ENCODE measurements around the gene CACNB1.

Gene CACNB1

DNA sequence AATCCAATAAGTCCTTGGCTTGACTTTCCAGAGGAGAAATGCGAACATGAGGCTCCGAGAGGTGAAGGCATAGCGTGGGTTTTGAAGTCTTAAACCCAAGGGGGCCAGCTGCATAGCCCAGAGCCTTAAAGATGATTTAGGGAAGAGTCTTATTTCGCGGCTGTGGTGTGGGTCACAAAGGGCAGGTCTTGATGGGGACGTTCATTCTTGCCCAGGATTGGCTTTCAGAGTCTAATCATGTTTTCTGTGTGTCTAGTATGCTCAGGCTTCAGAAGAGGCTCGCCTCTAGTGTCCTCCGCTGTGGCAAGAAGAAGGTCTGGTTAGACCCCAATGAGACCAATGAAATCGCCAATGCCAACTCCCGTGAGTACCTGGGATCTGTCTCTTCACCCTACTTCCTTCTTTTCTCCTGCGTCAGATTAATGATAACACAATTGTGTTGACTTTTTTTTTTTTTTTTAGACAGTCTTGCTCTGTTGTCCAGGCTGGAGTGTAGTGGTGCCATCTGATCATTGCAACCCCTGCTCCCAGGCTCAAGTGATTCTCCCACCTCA, 3.6 kb upstream of the CACNB1 start:
- DNase-seq (ENCODE audit: low read depth): no peak

DNA sequence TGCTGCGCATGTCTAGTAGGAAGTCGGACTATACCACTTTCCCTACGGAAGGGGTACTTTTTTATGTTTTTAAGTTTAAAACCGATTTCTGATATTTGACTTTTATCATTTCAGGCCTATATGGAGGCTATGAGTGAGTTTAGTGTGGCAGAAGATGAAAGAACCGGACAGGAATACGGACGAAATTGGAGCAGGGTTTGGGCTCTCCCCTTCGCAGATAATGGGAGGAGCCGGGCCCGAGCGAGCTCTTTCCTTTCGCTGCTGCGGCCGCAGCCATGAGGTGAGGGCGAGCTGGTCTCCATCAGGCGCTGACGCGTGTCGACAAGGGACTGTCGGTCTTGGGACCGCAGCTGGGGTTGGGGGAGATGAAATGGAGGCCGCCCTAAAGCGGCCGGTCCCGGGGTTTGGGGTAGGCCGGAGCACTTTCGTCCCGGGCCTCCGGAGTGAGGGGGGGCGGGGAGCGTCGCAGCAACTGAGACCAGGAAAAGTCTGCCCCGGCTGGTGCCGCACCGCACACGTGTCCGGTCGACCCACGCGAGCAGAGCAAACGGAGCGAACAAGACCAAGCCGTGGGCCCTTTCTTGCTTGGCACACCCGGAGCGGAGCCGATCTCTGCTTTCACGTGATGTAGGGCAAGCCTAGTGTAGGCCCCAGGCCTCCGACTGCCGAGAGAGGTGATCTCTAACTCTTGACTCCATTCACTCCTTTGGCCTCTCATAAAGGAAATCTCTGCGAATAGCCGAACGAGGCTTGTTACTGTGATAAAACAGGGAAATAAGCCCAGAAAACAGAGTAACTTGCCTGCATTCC, 2.8 kb upstream of the CACNB1 start, which contains the start of gene RPL19:
Gene RPL19, plus strand, starts transcription at position 214 of the 810 bp plus-strand sequence. Its CDS starts 62 bp downstream, at position 276.
- DNase-seq (ENCODE audit: low read depth): peak; percentile 68

DNA sequence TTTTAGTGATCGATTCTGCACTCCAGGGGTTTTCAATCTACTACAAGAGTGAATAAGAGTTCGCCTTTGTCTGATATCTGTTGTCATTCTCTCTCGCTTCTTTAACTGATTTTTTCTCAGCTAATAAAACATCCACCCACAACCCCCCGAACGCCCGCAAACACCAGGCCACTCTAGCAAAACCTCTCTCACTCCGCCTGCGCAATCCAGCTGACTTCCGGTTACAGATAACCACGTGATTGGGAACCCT, 2.3 kb upstream of the CACNB1 start:
- peak; percentile 79 for DNase-seq (ENCODE audit: low read depth)

DNA sequence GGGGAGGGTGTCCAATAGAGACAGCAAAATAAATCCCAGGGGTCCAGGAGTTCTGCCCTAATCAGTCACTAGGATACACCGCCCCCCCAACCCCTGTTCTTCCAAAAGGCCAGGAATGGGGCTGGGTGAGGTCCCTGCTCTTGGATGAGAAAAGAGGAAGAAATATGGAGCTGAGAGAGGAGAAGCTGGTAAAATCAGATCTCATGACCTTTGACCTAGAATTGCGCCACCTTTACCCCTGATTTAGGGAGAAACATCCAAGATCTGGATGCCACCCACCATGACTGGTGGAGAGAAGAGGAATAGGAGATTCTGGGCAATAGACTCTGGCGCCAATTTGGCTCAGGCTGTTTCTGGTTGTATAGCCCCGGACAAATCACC, 707 bp upstream of the CACNB1 start:
- DNase-seq (ENCODE audit: low read depth): no peak

DNA sequence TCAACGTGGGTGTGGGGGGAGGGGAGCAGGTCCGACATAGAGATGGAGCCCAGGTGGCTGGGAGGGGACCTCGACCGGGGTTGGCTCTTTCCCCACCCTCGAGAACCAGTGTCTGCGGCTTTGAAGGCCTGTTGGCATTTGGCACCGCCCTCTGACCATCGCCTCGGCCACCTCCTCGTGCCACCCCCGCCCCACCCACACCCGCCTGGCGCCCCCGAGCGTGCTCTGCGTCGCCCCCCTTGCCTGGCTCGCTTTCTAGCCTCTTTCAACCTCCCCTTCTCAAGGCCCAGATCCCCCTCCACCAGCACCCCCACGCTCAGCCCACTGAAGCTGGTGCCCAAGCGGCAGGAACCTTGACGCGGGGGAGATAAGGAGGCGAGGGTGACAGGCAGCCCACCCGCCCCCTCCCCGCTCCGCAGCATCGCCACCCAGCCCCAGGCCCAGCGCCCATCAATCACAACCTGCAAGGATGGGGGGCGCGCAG, 619 bp downstream of the CACNB1 start:
- DNase-seq (ENCODE audit: low read depth): no peak

DNA sequence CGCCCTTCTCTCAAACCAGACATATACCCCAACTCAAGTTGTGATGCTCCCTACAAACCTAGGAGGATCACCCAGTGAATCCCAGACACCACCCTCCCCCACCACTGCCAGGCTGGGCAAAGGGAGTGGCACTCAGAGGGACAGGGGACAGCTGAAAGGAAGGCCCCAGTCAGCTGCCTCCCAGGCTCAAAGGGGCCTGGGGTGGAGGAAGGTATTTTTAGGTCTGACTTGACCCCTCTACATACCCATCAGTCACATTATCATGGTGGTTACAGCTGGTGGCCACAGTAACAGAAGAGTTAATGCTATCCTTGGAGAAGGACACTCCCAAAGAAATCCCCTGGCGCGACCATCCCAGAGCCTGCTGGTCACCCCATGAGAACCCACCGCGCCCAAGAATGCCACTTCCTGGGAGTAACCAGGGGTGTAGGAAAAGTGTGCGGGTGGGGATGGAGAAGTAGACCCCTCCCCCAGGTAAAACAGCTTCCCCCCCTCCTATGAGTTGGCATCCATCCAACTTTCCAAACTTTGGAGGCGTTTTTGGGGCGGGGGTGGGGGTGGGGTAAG, 1.1 kb downstream of the CACNB1 start:
- no peak for DNase-seq (ENCODE audit: low read depth)

DNA sequence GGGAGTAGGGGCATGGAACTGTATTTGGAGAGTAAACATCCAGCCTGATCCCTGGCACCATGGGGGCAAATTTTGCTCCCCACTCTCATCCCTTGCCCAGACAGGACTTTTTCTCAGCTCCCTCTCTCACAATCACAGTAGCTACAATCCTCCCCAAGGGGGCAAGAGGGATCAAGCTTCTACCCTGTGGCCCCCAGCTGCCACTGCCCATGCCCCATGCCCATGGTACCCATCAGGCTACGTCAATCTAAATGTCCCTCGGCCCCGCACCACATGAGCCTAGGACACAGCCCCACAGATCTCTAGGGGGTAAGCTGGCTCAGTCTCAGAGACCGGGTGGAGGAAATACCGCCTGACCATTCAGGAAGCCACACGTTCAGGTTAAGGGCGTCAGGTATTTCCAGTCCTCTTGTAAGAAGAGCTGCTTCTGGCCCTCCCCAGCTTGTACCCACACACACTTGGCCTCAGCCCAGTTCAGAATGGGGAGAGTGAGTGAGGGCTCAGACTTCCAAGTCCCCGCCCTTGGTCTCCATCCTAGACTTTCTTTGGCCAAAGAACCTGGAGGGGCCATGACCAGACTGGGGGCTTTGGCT, 1.8 kb downstream of the CACNB1 start:
- DNase-seq (ENCODE audit: low read depth): no peak

DNA sequence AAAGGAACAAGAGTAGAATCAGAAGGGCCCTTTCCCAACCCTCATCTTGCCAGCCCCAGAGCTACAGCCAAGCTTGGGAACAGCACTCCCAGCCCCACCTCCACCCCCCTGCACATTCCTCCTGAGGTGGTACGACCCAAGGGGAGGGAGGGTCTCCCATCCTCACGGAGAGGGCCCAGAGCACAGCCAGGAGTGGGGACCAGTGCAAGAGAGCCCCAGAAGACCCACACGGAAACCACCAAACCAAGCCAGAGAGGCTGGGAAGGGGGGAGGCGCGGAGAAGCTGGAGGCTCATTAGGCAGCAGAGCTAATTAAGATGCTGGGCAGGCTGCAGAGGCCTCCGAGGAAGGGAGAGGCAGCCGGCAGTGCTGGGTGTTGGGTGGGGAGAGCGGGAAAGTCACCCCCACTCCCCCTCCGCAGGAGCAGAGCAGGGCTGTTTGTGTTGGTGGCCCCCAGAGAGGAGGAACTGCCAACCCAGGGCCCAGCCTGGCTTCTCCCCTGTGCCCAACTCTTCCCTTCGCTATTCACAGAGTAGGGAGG, 2.4 kb downstream of the CACNB1 start:
- no peak for DNase-seq (ENCODE audit: low read depth)

DNA sequence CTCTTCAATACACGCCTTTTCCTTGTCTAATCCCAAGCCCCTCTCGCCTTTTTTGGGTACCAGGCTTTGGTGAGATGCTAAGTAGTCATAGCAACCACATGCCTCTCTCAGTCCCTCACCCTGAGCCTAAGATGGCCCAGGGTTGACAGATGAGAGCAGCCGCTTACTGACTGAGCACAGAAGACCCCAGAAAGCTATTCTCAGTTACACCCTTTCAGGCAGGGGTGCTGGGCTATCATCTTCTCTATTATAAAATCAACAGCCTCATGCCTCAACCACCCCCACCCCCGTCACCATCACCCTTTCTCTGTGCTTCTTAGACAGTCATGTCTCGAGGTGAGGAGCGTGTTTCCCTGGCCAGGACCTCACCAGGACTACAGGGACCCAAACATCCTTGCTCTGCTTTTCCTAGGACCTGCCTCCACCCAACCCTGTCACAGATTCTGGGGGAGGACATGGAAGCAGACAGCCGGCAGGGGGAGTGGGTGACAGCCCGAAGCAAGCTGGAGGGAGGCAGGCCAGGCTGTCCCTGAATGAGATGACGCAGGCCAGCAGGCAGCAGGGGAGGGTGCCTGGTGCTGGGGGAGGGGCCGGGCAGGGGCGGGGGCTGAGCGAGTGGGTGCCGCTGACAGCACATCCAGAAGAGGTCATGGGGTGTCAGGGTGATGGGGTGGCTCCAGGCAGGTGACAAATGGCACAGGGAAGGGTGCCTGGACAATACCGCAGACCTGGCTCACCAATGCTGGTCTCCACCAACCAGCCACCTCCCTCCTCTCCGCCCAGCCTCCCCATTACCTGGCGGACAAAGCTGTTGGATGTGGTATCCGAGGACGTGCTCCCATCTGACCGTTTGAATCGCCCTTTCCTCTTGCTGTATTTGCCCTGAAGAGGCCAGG, 3.1 kb downstream of the CACNB1 start:
- DNase-seq (ENCODE audit: low read depth): no peak

DNA sequence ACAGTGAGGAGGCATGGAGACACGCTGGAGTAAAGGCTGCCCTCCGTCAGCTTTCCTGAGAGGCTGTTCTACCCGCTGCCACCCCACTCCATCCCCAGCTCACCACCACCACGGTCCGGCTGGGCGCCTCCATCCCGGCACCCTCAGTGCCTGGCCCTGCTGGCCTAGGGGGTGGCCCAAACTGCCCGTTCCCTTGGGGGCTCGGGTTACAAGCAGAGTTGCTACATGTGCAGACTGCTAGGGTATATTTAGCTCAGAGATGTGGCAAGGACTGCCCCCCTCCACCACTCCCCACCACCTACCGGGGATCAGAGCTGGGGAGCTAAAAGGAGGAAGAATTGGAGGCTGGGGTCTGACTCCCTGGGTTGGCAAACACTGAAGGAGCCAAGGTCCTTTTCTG, 4.1 kb downstream of the CACNB1 start:
- no peak for DNase-seq (ENCODE audit: low read depth)

DNA sequence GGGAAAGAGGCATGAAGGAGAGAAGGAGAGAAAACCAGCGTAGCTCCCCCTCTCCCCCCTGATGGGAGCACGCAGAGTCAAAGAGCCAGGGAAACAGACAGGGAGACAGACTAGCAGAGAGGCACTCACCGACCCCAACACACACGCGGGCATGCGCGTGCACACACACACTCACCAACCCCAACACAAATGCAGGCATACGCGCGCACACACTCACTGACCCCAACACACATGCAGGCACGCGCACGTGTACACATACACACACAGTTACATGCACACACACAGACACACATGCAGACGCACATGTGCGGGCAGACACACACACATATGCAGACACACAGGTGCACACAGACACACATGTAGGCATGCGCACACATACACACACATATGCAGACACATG, 4.6 kb downstream of the CACNB1 start:
- DNase-seq (ENCODE audit: low read depth): no peak

DNA sequence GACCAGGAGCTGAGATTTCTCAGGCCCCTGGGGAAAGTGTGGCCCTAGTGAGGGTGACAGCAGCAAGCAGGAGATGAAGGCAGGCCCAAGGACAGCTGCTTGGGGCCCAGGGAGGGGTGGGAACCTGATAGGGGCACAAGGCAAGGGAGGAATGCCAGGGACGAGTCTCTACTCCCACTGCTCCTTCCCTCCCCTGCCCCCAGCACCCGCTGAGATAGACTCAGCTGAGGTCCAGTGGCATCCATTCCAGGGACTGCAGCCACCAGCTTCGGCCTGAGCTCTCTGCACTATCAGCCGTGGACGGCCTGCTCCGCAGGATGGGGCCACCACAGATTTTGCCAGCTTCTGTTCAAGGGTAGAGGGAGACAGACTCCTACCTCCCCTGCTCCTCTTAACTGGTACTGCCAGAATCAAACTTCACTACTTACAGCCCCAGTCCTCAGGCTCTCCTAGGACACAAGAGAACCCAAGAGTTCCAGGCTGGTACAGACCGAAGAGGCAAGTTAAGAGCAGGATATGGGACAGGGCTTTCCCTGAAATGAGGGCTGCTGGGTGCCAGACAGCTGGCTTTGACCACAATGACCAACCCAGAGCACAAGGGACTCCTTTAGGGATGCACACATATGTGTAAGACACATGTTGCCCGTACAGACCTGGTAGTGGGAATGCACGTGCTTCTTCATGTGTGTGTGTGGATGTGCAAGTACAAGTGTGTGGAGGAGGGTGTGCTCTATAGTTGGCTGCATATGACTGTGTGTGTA, 5.5 kb downstream of the CACNB1 start:
- DNase-seq (ENCODE audit: low read depth): no peak

DNA sequence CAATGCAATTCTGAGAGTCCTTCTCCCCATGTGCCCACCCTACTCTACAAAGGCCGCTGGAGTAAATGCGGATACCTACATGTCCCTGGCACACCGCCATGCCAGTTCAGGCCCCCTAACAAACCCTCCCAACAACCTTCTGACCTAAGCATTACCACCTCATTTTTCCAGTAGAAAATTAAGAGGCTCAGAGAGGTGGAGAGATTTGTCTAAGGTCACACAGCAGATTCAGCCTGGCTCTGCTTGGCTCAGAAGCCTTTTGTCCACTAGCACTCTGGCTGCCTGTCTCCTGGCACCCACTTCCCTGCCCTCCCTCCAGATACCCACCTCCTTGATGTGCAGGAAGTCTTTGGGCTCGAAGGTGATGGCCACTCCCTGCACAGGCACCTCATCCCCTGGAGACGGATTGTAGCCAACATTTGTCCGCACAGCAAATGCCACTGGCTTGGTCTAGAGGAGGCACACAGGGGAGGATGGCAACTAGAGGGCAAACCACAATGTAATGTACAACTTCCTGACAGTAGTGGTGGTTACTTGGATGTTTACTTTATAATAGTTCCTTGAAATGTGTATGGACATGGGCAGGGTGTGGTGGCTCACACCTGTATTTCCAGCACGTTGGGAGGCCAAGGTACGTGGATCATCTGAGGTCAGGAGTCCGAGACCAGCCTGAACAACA, 10.2 kb downstream of the CACNB1 start:
- DNase-seq (ENCODE audit: low read depth): no peak

DNA sequence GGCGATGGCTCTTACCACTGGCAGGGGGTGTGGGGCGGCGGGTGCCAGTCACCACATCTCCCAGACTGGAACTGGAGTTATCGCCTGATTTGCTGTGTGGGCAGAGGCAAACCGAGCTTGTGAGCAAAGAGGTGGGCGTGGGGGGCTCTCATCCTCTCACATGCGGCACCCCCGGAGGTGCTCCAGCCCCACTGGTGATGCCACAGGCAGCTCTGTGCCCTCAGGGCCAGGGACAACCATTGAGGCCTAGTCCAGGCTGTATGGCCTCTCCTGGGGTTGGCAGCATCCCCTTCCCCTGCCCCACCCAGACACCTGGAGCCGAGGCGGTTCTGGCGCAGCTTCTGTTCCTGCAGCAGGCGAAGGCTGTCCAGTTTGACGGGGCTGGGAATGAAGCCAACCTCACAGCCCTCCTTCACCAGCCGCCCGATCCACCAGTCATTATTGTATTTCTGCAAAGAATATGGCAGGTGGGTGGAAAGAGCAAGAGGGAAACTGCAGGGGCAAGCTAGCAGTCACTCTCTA, 10.9 kb downstream of the CACNB1 start:
- DNase-seq (ENCODE audit: low read depth): no peak

DNA sequence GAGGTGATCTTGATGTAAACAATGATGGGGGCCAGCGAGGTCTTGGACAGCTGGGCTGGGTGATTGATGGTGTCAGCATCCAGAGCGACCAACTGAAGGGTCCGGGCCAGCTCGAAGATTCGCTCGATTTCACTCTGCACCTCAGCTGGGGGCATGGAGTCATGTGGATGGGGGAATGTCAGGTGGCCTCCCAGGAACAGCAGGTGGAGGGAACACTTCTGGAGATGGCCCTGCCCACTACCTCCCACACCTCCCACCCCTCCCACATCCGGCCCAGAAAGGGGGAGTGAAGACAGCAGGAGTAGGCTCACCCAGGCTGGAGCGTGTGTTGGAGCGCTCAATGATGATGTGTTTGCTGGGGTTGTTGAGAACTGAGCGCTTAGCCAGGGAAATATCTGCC, 13.7 kb downstream of the CACNB1 start:
- DNase-seq (ENCODE audit: low read depth): no peak

DNA sequence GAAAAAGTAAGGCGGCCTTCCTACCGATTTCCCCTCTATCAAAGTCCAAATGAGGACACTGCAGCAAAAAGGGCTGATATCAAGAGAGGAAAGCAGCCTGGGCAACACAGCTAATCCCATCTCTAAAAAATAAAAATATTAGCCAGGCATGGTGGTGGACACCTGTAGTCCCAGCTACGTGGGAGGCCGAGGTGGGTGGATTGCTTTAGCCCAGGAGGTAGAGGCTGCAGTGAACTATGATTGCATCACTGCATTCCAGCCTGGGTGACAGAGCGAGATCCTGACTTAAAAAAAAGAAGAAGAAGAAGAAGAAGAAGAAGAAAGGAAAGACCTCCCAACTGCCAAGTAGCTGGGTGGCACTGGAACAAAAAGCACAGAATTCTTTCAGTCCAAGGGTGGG, 14.4 kb downstream of the CACNB1 start:
- no peak for DNase-seq (ENCODE audit: low read depth)

DNA sequence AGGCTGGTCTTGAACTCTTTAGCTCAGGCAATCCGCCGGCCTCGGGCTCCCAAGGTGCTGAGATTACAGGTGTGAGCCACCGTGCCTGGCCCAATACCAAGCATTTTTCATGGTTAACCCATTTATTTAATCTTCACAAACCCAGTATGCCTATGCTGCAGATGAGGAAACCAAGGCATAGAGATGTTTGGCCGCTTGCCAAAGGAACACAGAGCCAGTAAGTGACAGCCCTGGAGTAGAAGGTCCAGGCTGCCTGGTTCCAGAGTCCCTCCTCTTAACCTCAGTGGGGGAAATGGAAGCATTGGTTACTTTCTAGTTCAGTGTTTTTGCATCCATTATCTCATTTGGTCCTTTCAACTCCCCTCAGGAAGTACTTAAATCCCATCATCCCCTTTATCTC, 16.2 kb downstream of the CACNB1 start:
- no peak for DNase-seq (ENCODE audit: low read depth)

DNA sequence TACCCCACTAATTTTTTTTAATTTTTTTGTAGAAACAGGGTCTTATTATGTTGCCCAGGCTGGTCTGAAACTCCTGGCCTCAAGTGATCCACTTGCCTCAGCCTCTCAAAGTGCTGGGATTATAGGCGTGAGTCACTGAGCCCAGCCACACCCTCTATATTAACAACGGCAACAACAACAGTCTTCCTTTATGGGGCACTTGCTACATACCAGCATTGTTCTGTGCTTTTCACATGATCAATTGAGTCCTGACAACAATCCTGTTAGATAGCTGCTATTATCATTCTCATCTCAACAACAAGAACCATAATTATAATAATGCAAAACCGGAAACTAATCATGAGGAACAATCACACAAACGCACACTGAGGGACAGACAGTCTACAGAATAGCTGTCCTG, 18.9 kb downstream of the CACNB1 start:
- no peak for DNase-seq (ENCODE audit: low read depth)

DNA sequence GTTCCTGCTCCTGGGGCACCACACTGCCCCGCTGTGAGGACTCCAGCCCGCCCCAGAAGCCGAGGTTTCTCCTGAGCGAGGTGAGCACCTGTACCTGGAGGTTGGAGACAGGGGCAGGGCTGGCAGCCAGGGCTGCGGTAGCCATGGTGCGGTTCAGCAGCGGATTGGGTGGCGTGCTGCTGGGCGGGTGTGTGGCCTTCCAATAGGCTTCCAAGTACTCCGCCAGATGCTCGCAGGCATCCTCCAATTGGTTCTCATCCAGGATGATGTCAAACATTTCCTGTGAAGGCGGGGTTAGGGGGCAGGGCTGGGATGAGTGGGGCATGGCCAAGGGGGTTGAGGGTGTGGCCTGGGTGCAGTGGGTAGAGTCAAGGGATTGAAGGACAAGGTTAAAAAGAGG, 20.2 kb downstream of the CACNB1 start:
- no peak for DNase-seq (ENCODE audit: low read depth)

DNA sequence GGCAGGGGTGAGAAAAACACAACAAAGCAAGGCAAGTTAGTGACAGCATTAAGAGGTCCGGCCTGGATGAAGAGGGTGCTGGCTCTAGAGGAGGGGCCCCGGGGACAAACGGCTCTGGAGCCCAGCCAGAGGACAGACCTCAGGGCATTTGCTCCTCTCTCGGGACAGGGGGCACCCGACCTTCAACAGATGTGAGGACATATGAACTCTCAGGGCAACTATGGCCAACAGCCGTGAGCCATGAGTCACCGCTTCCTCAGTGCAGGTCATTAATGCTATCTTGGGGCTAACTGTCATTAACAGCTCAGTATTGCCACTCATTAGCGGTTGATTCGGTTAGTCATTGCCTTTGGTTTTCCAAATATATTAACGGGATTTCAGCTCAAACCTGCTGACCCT, 21.8 kb downstream of the CACNB1 start:
- DNase-seq (ENCODE audit: low read depth): no peak

Measured in T follicular helper cell (primary cell).